Measurements from ENCODE around the gene TTLL6. TPM values are rescaled to one million over a fixed set of nuclear protein-coding genes. Genes with fewer than 3 reads are reported as not detected.

The TTLL6 gene
- total and polyA plus RNA-seq, 4 donors: 0.13 to 0.21 TPM; not detected in 2

Small RNAs within 50 kb of the gene (microRNA-seq; reads per million reads assigned to microRNA genes)
- gene MIR3185: 0 reads per million in 2 donors

Other genes starting within 250 kb of the TTLL6 start
- gene HOXB4, start 238.9 kb downstream of the TTLL6 start, total RNA-seq: 10 to 100 TPM in 1 of 2 donors, 1 to 10 TPM in 1; 6.6 to 17.9 TPM
- 10 to 100 TPM in 1 of 2 donors, 1 to 10 TPM in 1; 1.4 to 11.5 TPM for gene HOXB4, start 238.9 kb downstream of the TTLL6 start, polyA plus RNA-seq
- 10 to 100 TPM; 20.0 to 62.9 TPM for gene HOXB3, start 227.0 kb downstream of the TTLL6 start, total RNA-seq
- gene HOXB3, start 227.0 kb downstream of the TTLL6 start, polyA plus RNA-seq: 10 to 100 TPM in 1 of 2 donors, 1 to 10 TPM in 1; 2.4 to 30.5 TPM
- 1 to 10 TPM; 1.4 to 5.9 TPM for gene HOXB5, start 223.4 kb downstream of the TTLL6 start, total RNA-seq
- gene HOXB5, start 223.4 kb downstream of the TTLL6 start, polyA plus RNA-seq: 1 to 10 TPM in 1 of 2 donors, not detected in 1; 3.6 TPM
- 10 to 100 TPM in 1 of 2 donors, 1 to 10 TPM in 1; 5.8 to 16.8 TPM for gene HOXB6, start 212.2 kb downstream of the TTLL6 start, total RNA-seq
- gene HOXB6, start 212.2 kb downstream of the TTLL6 start, polyA plus RNA-seq: 1 to 10 TPM; 3.9 to 4.1 TPM
- 10 to 100 TPM in 1 of 2 donors, 1 to 10 TPM in 1; 9.1 to 14.1 TPM for gene HOXB7, start 206.2 kb downstream of the TTLL6 start, total RNA-seq
- gene HOXB7, start 206.2 kb downstream of the TTLL6 start, polyA plus RNA-seq: 10 to 100 TPM; 18.2 to 22.4 TPM
- gene HOXB8, start 201.9 kb downstream of the TTLL6 start, total RNA-seq: 1 to 10 TPM; 1.0 to 1.9 TPM
- gene HOXB8, start 201.9 kb downstream of the TTLL6 start, polyA plus RNA-seq: under 1 TPM in 1 of 2 donors, not detected in 1; 0.31 TPM
- under 1 TPM; 0.33 to 0.39 TPM for gene HOXB9, start 190.9 kb downstream of the TTLL6 start, total RNA-seq
- gene HOXB9, start 190.9 kb downstream of the TTLL6 start, polyA plus RNA-seq: under 1 TPM in 1 of 2 donors, not detected in 1; 0.75 TPM
- gene PRAC1, start 94.7 kb downstream of the TTLL6 start, total RNA-seq: not detected
- gene PRAC1, start 94.7 kb downstream of the TTLL6 start, polyA plus RNA-seq: 10 to 100 TPM in 1 of 2 donors, not detected in 1; 14.0 TPM
- not detected for gene PRAC2, start 94.0 kb downstream of the TTLL6 start, total RNA-seq
- not detected for gene PRAC2, start 94.0 kb downstream of the TTLL6 start, polyA plus RNA-seq
- not detected for gene HOXB13, start 88.5 kb downstream of the TTLL6 start, total RNA-seq
- under 1 TPM; 0.18 to 0.25 TPM for gene HOXB13, start 88.5 kb downstream of the TTLL6 start, polyA plus RNA-seq
- 100 to 1,000 TPM; 164 to 171 TPM for gene CALCOCO2, start 13.8 kb upstream of the TTLL6 start, total RNA-seq
- gene CALCOCO2, start 13.8 kb upstream of the TTLL6 start, polyA plus RNA-seq: 100 to 1,000 TPM in 1 of 2 donors, 10 to 100 TPM in 1; 80.3 to 149 TPM
- 10 to 100 TPM; 30.4 to 42.6 TPM for gene ATP5MC1, start 75.6 kb upstream of the TTLL6 start, total RNA-seq
- 100 to 1,000 TPM; 133 to 250 TPM for gene ATP5MC1, start 75.6 kb upstream of the TTLL6 start, polyA plus RNA-seq
- gene UBE2Z, start 91.2 kb upstream of the TTLL6 start, total RNA-seq: 10 to 100 TPM; 67.6 to 84.0 TPM
- 10 to 100 TPM; 29.8 to 54.7 TPM for gene UBE2Z, start 91.2 kb upstream of the TTLL6 start, polyA plus RNA-seq
- gene SNF8, start 127.6 kb upstream of the TTLL6 start, total RNA-seq: 10 to 100 TPM; 78.8 to 82.9 TPM
- gene SNF8, start 127.6 kb upstream of the TTLL6 start, polyA plus RNA-seq: 100 to 1,000 TPM; 148 to 217 TPM
- not detected for gene GIP, start 151.4 kb upstream of the TTLL6 start, total RNA-seq
- 1 to 10 TPM in 1 of 2 donors, not detected in 1; 3.3 TPM for gene GIP, start 151.4 kb upstream of the TTLL6 start, polyA plus RNA-seq
- gene IGF2BP1, start 180.2 kb upstream of the TTLL6 start, total RNA-seq: under 1 TPM in 1 of 2 donors, not detected in 1; 0.29 TPM
- under 1 TPM in 1 of 2 donors, not detected in 1; 0.13 TPM for gene IGF2BP1, start 180.2 kb upstream of the TTLL6 start, polyA plus RNA-seq

Measured in aorta (tissue), 4 donors.